PC-3 (cell line): ENCODE measurements around the gene SKAP1. TPM values are rescaled to one million over a fixed set of nuclear protein-coding genes. Genes with fewer than 3 reads are reported as not detected.

Source experiments
- ATAC-seq: fragments of 200-7000 bp; cut with Tn5 transposase; 2 replicates; pipeline ENCODE4 v1.9.1; 2020; ENCODE audit warnings: mild to moderate bottlenecking, moderate library complexity
- BruUV-seq: library from RNA; stranded (reverse); fragments of 400-500 nt; replicated peaks from 2 replicates; lab custom pipeline; 2021; lab: Mats Ljungman, UMichigan
- CTCF ChIA-PET: fragments of 300-600 bp; sonication (Branson Sonifier 250); formaldehyde crosslinking; loops from one replicate; lab custom pipeline; 2022; ENCODE audit warnings: antibody characterized with exemption; lab: Charles Lee
- POLR2A ChIA-PET: fragments of 300-600 bp; sonication (Branson Sonifier 250); formaldehyde crosslinking; loops from one replicate; lab custom pipeline; 2022; ENCODE audit warnings: antibody characterized with exemption; ENCODE audit not compliant: unreplicated experiment; lab: Charles Lee
- DNase-seq: peaks from one replicate; pipeline ENCODE4 v3.0.0-alpha.2; 2015
- H2AFZ ChIP-seq: fragments of 300-600 bp; sonication (generic); 2 replicates; pipeline ENCODE4 v1.6.0; 2016; ENCODE audit warnings: antibody characterized with exemption, low read length
- H3F3A ChIP-seq: fragments of 300-600 bp; sonication (generic); one replicate; pipeline ENCODE4 v1.6.0; 2017; ENCODE audit warnings: antibody characterized with exemption, low read length, control low read depth, mild to moderate bottlenecking; ENCODE audit not compliant: unreplicated experiment
- H3K27ac ChIP-seq: fragments of 300-600 bp; sonication (generic); 2 replicates; pipeline ENCODE4 v1.5.1; 2016; ENCODE audit warnings: mild to moderate bottlenecking, low read length
- H3K27me3 ChIP-seq: fragments of 300-600 bp; sonication (generic); 2 replicates; pipeline ENCODE4 v1.6.1; 2016; ENCODE audit warnings: low read length, mixed read lengths
- H3K36me3 ChIP-seq: fragments of 300-600 bp; sonication (generic); 2 replicates; pipeline ENCODE4 v1.6.1; 2016; ENCODE audit warnings: low read depth, mixed run types, low read length, mixed read lengths
- H3K4me1 ChIP-seq: fragments of 300-600 bp; sonication (generic); 2 replicates; pipeline ENCODE4 v1.5.1; 2016; ENCODE audit warnings: low read length; ENCODE audit not compliant: insufficient read depth
- H3K4me2 ChIP-seq: fragments of 300-600 bp; sonication (generic); 2 replicates; pipeline ENCODE4 v1.6.0; 2016; ENCODE audit warnings: low read length
- H3K4me3 ChIP-seq: fragments of 300-600 bp; sonication (generic); 2 replicates; pipeline ENCODE4 v1.5.1; 2016; ENCODE audit warnings: mild to moderate bottlenecking, low read length, mixed read lengths
- H3K79me2 ChIP-seq: fragments of 300-600 bp; sonication (generic); 2 replicates; pipeline ENCODE4 v1.6.1; 2017; ENCODE audit warnings: low read length, mixed read lengths
- H3K9ac ChIP-seq: fragments of 300-600 bp; sonication (generic); 2 replicates; pipeline ENCODE4 v1.6.0; 2016; ENCODE audit warnings: mild to moderate bottlenecking, low read length
- H3K9me2 ChIP-seq: fragments of 300-600 bp; sonication (generic); replicated peaks from 2 replicates; pipeline ENCODE4 v1.6.1; 2016; ENCODE audit warnings: mixed run types, low read length, mixed read lengths
- H3K9me3 ChIP-seq: fragments of 300-600 bp; sonication (generic); 2 replicates; pipeline ENCODE4 v1.6.1; 2016; ENCODE audit warnings: low read length, mixed read lengths
- H4K20me1 ChIP-seq: fragments of 300-600 bp; sonication (generic); 2 replicates; pipeline ENCODE4 v1.6.1; 2016; ENCODE audit warnings: low read length, mixed read lengths
- CTCF ChIP-seq: fragments of 300-600 bp; sonication (generic); conservative IDR thresholded peaks from 2 replicates; pipeline ENCODE4 v1.5.1; 2017; ENCODE audit warnings: antibody characterized with exemption, low read depth, mild to moderate bottlenecking, low read length
- EZH2 ChIP-seq: fragments of 300-600 bp; sonication (generic); IDR thresholded peaks from one replicate; pipeline ENCODE4 v1.6.1; 2017; ENCODE audit warnings: antibody characterized with exemption, mild to moderate bottlenecking, low read length; ENCODE audit not compliant: unreplicated experiment
- EZH2phosphoT487 ChIP-seq: fragments of 300-600 bp; sonication (generic); IDR thresholded peaks from 2 replicates; pipeline ENCODE4 v1.6.1; 2018; ENCODE audit warnings: mild to moderate bottlenecking, antibody characterized with exemption, low read length, borderline replicate concordance
- intact Hi-C: fragments of 100-400 bp; cut with micrococcal nuclease; formaldehyde crosslinking; loops from 2 replicates; pipeline ENCODE4 v1.9.0; 2023
- total RNA-seq: library from RNA; depleted of rRNA; stranded (reverse); fragments of >200 nt; gene quantifications from 2 replicates; pipeline ENCODE4 v1.2.3, GENCODE V29; 2014

The SKAP1 gene
- total RNA-seq, 1 experiment from 2014 or later = not detected

- TF ChIP-seq EZH2 (no peak), CTCF (no peak), EZH2phosphoT487 (no peak)
- Histone ChIP-seq H3K4me3 (no peak overlapping the region), H3K27me3 (no peaks in the 10 kb centered on the region), H3K36me3 (no peaks in the 10 kb centered on the region), H3K79me2 (no peaks in the 10 kb centered on the region), H3K27ac (no peak overlapping the region), H3K9ac (no peak overlapping the region), H3K9me3 (no peaks in the 10 kb centered on the region), H3F3A (no peaks in the 10 kb centered on the region), H3K9me2 (no peaks in the 10 kb centered on the region), H4K20me1 (no peaks in the 10 kb centered on the region), H3K4me2 (no peak overlapping the region), H3K4me1 (no peaks in the 10 kb centered on the region), H2AFZ (no peak overlapping the region)
- BruUV-seq = no TSS peak
- ChIA-PET POLR2A (interaction anchor here (0.6 kb wide), 1 partner anchor 381 kb away, joined by 3 read pairs; no protein-coding TSS in a partner anchor), CTCF (interaction anchor here (0.7 to 1.1 kb wide), 3 partner anchors 39 to 205 kb away, joined by 3 to 4 read pairs (median 4); no protein-coding TSS in a partner anchor)
- DNase-seq = no peak
- intact Hi-C loops = no loop called here
- no peak for ATAC-seq
Observed at GRCh38 chr17:48223945-48224344, 206.1 kb downstream of the SKAP1 start.

- Histone ChIP-seq H3K4me2 (no peak overlapping the region), H3K4me3 (no peak overlapping the region), H3K27ac (no peak overlapping the region), H3K79me2 (no peaks in the 10 kb centered on the region), H3K9me2 (no peaks in the 10 kb centered on the region), H3K9ac (no peak overlapping the region), H3K36me3 (no peaks in the 10 kb centered on the region), H3K27me3 (no peaks in the 10 kb centered on the region), H4K20me1 (no peaks in the 10 kb centered on the region), H3F3A (no peaks in the 10 kb centered on the region), H3K9me3 (no peaks in the 10 kb centered on the region), H3K4me1 (no peaks in the 10 kb centered on the region), H2AFZ (no peak overlapping the region)
- no peak for ATAC-seq
- no peak for DNase-seq
- POLR2A ChIA-PET = no interaction called here
- TF ChIP-seq EZH2 = no peak
- TF ChIP-seq EZH2phosphoT487 = no peak
- no peak for TF ChIP-seq CTCF
- no TSS peak for BruUV-seq
- CTCF ChIA-PET = no interaction called here
- intact Hi-C loops = loop anchor here (5.0 kb wide), 1 partner anchor 118 kb away; no protein-coding TSS in a partner anchor
Observed at GRCh38 chr17:48219617-48220016, 210.4 kb downstream of the SKAP1 start.

- no TSS peak for BruUV-seq
- Histone ChIP-seq H3K9me3 (no peaks in the 10 kb centered on the region), H4K20me1 (no peaks in the 10 kb centered on the region), H3K4me2 (no peak overlapping the region), H3K9me2 (no peaks in the 10 kb centered on the region), H3K4me1 (no peaks in the 10 kb centered on the region), H3K4me3 (no peak overlapping the region), H3K36me3 (no peaks in the 10 kb centered on the region), H3F3A (no peaks in the 10 kb centered on the region), H3K79me2 (no peaks in the 10 kb centered on the region), H3K9ac (no peak overlapping the region), H3K27ac (no peak overlapping the region), H3K27me3 (no peaks in the 10 kb centered on the region), H2AFZ (no peak overlapping the region; the same call in 1 of the 2 replicates)
- CTCF ChIA-PET = interaction anchor here (0.6 to 1.8 kb wide), 12 partner anchors 12 to 277 kb away, joined by 3 to 25 read pairs (median 8); no protein-coding TSS in a partner anchor
- POLR2A ChIA-PET = interaction anchor here (0.7 kb wide), 2 partner anchors 13 to 26 kb away, joined by 4 to 5 read pairs; no protein-coding TSS in a partner anchor
- ATAC-seq (peak; percentile 99), DNase-seq (peak; percentile 83)
- intact Hi-C loops = loop anchor here (1.0 to 5.0 kb wide), 4 partner anchors 35 to 403 kb away; no protein-coding TSS in a partner anchor
- TF ChIP-seq CTCF (peak; percentile 95), EZH2 (no peak)
Observed at GRCh38 chr17:48215583-48216139, 214.4 kb downstream of the SKAP1 start.
